ENCODE measurements around the gene RUFY3.
A peak's percentile ranks its signal among the peaks of the same experiment; 100 is the strongest.

The RUFY3 gene, protein sequence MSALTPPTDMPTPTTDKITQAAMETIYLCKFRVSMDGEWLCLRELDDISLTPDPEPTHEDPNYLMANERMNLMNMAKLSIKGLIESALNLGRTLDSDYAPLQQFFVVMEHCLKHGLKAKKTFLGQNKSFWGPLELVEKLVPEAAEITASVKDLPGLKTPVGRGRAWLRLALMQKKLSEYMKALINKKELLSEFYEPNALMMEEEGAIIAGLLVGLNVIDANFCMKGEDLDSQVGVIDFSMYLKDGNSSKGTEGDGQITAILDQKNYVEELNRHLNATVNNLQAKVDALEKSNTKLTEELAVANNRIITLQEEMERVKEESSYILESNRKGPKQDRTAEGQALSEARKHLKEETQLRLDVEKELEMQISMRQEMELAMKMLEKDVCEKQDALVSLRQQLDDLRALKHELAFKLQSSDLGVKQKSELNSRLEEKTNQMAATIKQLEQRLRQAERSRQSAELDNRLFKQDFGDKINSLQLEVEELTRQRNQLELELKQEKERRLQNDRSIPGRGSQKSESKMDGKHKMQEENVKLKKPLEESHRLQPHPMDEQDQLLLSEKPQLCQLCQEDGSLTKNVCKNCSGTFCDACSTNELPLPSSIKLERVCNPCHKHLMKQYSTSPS

GRCh38 chr4:70721747-70722146 is at the start of gene RUFY3:
Gene RUFY3 (plus strand): TSS chr4:70721964. CDS start chr4:70722574, 610 bp downstream.
- intact Hi-C loops (cut with DNase I; ENCODE audit: low total_unique reads), result loop anchor here (5.0 kb wide), 1 partner anchor 511 kb away; no protein-coding TSS in a partner anchor
- peak within 1 kb of the TSS; percentile 73 to 76 for H3K27ac ChIP-seq
- H3K36me3 ChIP-seq, result no peaks in the 10 kb centered on the region
- DNase-seq, result peak; percentile 59 to 73
- no peaks in the 10 kb centered on the region for H3K9me3 ChIP-seq
- H3K4me1 ChIP-seq, result peaks cover 0 to 34% (median 3%) of the 10 kb centered on the region in 4 donors
- H3K4me3 ChIP-seq, result peak within 1 kb of the TSS; percentile 53 to 55
- TF ChIP-seq, protein P1, sequence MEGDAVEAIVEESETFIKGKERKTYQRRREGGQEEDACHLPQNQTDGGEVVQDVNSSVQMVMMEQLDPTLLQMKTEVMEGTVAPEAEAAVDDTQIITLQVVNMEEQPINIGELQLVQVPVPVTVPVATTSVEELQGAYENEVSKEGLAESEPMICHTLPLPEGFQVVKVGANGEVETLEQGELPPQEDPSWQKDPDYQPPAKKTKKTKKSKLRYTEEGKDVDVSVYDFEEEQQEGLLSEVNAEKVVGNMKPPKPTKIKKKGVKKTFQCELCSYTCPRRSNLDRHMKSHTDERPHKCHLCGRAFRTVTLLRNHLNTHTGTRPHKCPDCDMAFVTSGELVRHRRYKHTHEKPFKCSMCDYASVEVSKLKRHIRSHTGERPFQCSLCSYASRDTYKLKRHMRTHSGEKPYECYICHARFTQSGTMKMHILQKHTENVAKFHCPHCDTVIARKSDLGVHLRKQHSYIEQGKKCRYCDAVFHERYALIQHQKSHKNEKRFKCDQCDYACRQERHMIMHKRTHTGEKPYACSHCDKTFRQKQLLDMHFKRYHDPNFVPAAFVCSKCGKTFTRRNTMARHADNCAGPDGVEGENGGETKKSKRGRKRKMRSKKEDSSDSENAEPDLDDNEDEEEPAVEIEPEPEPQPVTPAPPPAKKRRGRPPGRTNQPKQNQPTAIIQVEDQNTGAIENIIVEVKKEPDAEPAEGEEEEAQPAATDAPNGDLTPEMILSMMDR (IDR thresholded peaks at IDR 0.05), result no peak
- H3K27me3 ChIP-seq, result no peaks in the 10 kb centered on the region

DNA sequence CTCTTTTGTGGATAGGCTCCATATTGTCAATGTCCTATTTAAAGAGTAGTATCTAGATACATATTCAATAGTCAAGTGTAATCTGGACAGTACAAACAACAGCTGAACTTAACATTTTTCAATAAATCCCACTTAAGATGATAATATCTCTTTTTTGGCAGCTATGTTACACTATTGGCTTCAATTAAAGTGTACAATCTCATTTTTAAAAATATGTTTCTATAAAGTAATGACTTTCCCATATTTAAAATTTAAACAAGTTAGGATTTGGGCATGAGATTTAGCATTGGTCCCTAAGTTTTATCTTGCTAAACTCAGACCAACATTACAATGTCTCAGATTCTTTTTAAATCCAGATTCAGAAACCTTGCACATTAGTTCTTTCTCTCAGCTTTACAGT is 47.6 kb upstream of the RUFY3 start:
- H3K36me3 ChIP-seq, result no peaks in the 10 kb centered on the region
- no peak for DNase-seq
- no peaks in the 10 kb centered on the region for H3K4me1 ChIP-seq
- TF ChIP-seq, protein P1 (IDR thresholded peaks at IDR 0.05), result no peak
- H3K27me3 ChIP-seq, result no peaks in the 10 kb centered on the region
- H3K27ac ChIP-seq, result no peak overlapping the region
- H3K9me3 ChIP-seq, result no peaks in the 10 kb centered on the region
- H3K4me3 ChIP-seq, result no peak overlapping the region
- intact Hi-C loops (cut with DNase I; ENCODE audit: low total_unique reads), result no loop called here

GRCh38 chr4:70674731-70675130 is 47.0 kb upstream of the RUFY3 start:
- intact Hi-C loops (cut with DNase I; ENCODE audit: low total_unique reads), result no loop called here
- H3K9me3 ChIP-seq, result no peaks in the 10 kb centered on the region
- TF ChIP-seq, protein P1 (IDR thresholded peaks at IDR 0.05), result no peak
- H3K27me3 ChIP-seq, result no peaks in the 10 kb centered on the region
- H3K36me3 ChIP-seq, result no peaks in the 10 kb centered on the region
- H3K27ac ChIP-seq, result no peak overlapping the region
- H3K4me1 ChIP-seq, result no peaks in the 10 kb centered on the region
- no peak for DNase-seq
- H3K4me3 ChIP-seq, result no peak overlapping the region

- Histone ChIP-seq H3K36me3 (no peaks in the 10 kb centered on the region), H3K4me3 (no peak overlapping the region), H3K9me3 (no peaks in the 10 kb centered on the region), H3K27me3 (no peaks in the 10 kb centered on the region), H3K4me1 (no peaks in the 10 kb centered on the region), H3K27ac (no peak overlapping the region)
- no peak for DNase-seq
- intact Hi-C loops (cut with DNase I; ENCODE audit: low total_unique reads), result no loop called here
- TF ChIP-seq, protein P1 (IDR thresholded peaks at IDR 0.05), result no peak
Observed at GRCh38 chr4:70676554-70677090, 45.1 kb upstream of the RUFY3 start.

DNA sequence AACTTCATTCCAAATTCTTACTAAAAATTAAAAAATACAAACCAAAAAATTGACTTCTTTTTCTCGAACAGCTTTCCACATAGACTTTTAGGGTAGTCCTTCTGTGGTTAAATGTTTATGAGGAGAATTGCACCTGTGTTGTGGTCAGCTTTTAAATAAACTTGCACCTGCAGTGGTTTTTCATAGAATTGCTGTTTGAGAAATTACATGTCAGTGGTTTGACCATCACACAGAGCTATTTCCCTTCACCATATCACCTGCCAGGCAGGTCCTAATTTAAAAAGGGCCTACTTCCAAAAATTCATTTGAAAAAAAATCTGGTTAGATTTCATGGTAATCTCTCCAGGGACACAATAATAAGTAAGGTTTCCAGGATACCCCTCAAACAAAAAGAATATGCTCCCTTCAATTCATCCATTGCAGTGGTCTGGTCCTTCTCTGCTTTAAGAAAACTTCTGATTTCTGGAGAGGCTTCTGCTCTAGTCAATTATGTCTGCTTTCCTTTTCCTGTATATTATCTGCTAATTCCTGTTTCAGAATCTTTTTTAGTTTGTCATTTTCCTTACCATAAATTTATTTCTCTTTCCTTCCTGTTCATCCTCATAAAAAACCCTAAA is 43.3 kb upstream of the RUFY3 start:
- no peaks in the 10 kb centered on the region for H3K36me3 ChIP-seq
- H3K27me3 ChIP-seq, result no peaks in the 10 kb centered on the region

More for the DNA sequence above, 43.3 kb upstream of the RUFY3 start:
- no peak for DNase-seq
- H3K4me1 ChIP-seq, result no peaks in the 10 kb centered on the region
- H3K4me3 ChIP-seq, result no peak overlapping the region
- H3K9me3 ChIP-seq, result no peaks in the 10 kb centered on the region
- TF ChIP-seq, protein P1 (IDR thresholded peaks at IDR 0.05), result no peak
- intact Hi-C loops (cut with DNase I; ENCODE audit: low total_unique reads), result no loop called here
- H3K27ac ChIP-seq, result no peak overlapping the region
